Umbilical cord (tissue), 2 donors: ENCODE results near the gene GJC3. TPM values are rescaled to one million over a fixed set of nuclear protein-coding genes. Genes with fewer than 3 reads are reported as not detected.
"Not testable (repeated sequence)": the region's sequence is repeated elsewhere in the genome, so short reads cannot be mapped to it uniquely, and the experiment has no call there.

Experiments
- DNase-seq: peaks from one replicate; pipeline ENCODE4 v3.0.0-alpha.2; 2015; ENCODE audit warnings: low spot score
- total RNA-seq: library from RNA; depleted of rRNA; stranded (reverse); fragments of >200 nt; gene quantifications from one replicate; pipeline ENCODE4 v1.2.3, GENCODE V29; 2014; ENCODE audit warnings: low replicate concordance; ENCODE audit not compliant: insufficient read depth

The GJC3 gene, protein sequence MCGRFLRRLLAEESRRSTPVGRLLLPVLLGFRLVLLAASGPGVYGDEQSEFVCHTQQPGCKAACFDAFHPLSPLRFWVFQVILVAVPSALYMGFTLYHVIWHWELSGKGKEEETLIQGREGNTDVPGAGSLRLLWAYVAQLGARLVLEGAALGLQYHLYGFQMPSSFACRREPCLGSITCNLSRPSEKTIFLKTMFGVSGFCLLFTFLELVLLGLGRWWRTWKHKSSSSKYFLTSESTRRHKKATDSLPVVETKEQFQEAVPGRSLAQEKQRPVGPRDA
- not detected for total RNA-seq

DNA sequence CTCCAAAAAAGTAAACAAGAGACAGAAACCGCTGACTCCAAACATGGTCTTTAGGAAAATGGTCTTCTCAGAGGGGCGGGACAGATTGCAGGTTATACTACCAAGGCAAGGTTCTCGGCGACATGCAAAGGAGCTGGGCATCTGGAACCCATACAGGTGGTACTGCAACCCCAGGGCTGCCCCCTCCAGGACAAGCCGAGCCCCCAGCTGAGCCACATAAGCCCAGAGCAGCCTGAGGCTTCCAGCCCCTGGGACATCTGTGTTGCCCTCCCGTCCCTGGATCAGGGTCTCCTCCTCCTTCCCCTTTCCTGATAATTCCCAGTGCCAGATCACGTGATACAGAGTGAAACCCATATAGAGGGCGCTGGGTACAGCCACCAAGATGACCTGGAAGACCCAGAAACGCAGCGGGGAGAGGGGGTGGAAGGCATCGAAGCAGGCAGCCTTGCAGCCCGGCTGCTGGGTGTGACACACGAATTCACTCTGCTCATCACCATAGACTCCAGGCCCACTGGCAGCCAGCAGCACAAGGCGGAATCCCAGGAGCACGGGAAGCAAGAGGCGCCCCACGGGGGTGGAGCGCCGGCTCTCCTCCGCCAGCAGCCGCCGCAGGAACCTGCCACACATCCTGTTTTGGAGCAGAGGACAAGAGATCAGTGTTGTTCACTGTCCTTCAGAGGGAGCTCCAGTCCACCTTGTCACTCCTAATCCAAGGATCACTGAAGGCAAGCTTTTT is at the start of gene GJC3:
TSS of gene GJC3 (minus strand) at position 627 of the 736 bp plus-strand sequence. CDS start at position 627, 0 bp downstream.
- DNase-seq, result peak; percentile 69

DNA sequence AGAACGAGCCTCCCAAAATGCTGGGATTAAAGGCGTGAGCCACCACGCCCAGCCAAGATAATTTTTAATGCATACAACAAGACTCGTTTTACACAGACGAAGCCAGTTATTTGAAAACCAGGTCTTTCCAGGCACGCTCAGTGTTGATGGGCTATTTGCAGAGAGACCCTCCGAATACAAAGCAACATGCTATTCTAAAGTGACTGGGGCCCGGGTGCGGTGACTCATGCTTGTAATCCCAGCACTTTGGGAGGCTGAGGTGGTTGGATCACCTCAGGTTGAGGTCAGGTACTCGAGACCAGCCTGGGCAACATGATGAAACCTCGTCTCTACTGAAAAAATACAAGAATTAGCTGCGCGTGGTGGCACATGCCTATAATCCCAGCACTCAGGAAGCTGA is 47.2 kb upstream of the GJC3 start:
- no peak for DNase-seq

- no peak for DNase-seq
These were observed 46.5 kb upstream of the GJC3 start, which contains the start of gene AZGP1 for GRCh38 chr7:99975782-99976521. Gene AZGP1 (minus strand): TSS chr7:99976031. CDS start chr7:99976020, 11 bp downstream.

GRCh38 chr7:99974681-99975080 is 45.3 kb upstream of the GJC3 start:
- DNase-seq, result no peak

- DNase-seq, result not testable (repeated sequence)
These were observed 44.4 kb upstream of the GJC3 start for GRCh38 chr7:99973817-99974216.

- DNase-seq, result no peak
These were observed 41.8 kb upstream of the GJC3 start for GRCh38 chr7:99971242-99971641.

DNA sequence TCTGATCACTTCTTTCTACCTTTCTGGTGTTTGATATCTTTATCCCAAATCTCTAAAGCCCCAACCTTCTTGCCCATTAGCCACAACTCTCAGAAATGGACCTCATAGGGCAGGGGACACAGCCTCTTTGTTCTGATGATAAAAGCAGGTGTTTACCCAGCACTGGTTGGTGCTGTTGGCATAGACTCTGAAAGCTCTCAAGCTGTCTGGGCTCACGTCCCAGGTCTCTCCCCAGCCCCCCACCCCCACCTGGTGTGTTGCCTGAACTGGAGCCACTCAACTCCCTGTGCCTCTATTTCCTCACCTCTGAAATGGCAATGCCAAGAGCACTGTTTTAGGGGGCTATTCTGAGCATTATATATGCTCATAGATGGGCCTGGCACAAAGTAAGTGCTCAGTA is 40.4 kb upstream of the GJC3 start:
- not testable (repeated sequence) for DNase-seq

DNA sequence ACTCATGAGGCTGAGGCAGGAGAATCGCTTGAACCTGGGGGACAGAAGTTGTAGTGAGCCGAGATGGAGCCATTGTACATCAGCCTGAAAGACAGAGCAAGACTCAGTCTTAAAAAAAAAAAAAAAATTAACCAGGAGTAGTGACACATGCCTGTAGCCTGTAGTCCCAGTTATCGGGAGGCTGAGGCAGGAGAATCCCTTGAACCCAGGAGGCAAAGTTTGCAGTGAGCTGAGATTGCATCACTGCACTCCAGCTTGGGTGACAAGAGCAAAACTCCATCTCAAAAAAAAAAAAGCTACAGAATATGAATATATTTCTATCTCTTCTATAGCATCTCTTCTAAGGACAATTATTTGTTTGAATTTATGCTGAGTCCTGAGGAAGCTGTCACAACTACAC is 39.9 kb upstream of the GJC3 start:
- DNase-seq, result no peak

- no peak for DNase-seq
These were observed 29.3 kb upstream of the GJC3 start for GRCh38 chr7:99958564-99959227.

DNA sequence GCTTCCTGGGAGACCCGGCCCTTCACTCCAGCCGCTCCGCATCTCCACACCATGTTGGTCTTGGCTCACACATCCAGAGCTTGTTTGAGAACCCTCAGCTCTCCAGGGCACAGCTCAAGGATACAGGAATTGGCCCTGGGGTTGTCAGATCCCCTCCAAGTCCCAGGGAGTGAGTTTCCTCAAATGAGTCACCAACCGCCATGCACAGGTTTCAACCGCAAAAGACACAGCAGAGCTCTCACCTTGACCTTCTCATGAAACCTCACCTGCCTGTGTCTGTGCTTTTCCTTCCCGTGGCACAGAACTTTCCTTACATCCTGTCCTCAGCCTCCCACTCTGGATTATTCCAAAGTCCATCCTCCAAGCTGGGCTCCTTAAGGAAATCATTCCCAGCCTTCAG is 25.8 kb upstream of the GJC3 start:
- no peak for DNase-seq

- DNase-seq, result not testable (repeated sequence)
These were observed 25.2 kb upstream of the GJC3 start for GRCh38 chr7:99954643-99955042.

- no peak for DNase-seq
These were observed 24.2 kb upstream of the GJC3 start for GRCh38 chr7:99953649-99954048.

- DNase-seq, result not testable (repeated sequence)
These were observed 23.2 kb upstream of the GJC3 start for GRCh38 chr7:99952649-99953048.

GRCh38 chr7:99950819-99951218 is 21.4 kb upstream of the GJC3 start:
- not testable (repeated sequence) for DNase-seq

DNA sequence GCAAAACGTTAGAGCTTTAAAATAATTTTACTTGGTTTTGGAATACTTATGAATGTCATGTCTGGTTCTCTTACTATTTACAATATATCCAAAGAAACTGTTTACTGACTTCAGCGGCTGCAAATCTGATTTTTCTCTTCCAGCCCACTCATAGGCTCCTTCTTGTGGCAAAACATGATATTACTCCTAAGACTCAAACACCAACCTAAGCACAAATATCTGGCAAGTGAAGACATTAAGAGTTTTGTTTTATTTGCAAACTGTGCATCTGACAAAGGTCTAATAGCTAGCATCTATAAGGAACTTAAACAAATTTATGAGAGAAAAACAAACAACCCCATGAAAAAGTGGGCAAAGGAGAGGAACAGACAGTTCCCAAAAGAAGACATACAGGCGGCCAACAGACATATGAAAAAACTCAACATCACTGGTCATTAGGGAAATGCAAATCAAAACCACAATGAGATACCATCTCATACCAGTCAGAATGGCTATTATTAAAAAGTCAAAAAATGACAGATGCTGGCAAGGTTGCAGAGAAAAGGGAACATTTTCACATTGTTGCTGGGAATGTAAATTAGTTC is 20.3 kb upstream of the GJC3 start:
- DNase-seq, result no peak

DNA sequence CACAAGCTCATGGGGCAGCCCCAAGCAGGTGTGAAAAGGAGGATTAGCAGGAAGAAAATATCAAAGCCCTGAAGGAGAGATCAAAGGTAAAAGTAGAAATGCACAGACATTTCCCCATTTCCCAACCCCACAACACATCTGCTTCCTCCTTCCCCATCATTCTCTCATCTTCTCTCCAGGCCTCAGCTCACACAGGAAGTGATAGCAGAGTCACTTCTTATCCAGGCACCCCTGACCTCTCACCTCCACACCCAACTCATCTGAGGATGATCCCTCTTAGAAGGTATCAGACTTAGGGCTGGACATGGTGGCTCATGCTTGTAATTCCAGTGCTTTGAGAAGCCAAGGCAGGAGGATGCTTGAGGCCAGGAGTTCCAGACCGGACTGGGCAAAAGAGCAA is 18.2 kb upstream of the GJC3 start:
- DNase-seq, result no peak

DNA sequence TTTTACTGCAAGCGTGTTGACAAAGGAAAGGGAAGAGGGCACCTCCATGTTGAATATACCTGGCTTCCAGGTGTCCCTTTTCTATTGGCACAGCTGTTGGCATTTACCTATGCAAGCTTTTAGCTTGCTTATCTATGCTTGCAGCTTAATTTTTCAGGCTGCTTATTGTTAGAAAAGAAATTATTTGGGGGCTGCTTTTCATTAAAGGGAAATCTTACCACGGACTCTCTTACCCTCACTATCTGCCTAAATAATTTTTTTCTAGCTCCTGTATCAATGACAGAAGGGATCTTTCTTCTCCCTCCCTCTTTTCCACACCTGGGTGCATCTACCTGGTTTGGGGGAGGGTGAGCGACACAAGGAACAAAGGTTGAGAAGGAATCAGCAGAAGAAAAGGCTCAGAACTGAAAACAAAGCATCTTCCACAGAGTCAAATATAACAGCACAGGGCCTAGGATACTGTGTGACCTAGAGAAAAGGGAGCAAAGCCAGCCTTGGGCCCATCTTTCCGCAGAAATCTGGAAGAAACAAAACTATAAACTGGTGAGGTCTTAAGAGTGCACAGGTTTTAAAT is 15.2 kb upstream of the GJC3 start:
- no peak for DNase-seq

GRCh38 chr7:99943641-99944496 is 14.4 kb upstream of the GJC3 start:
- DNase-seq, result no peak

- no peak for DNase-seq
These were observed 8.9 kb upstream of the GJC3 start for GRCh38 chr7:99938296-99938695.

GRCh38 chr7:99935009-99935408 is 5.6 kb upstream of the GJC3 start:
- DNase-seq, result not testable (repeated sequence)
